ENCODE measurements around the gene TTC7B.

DNA sequence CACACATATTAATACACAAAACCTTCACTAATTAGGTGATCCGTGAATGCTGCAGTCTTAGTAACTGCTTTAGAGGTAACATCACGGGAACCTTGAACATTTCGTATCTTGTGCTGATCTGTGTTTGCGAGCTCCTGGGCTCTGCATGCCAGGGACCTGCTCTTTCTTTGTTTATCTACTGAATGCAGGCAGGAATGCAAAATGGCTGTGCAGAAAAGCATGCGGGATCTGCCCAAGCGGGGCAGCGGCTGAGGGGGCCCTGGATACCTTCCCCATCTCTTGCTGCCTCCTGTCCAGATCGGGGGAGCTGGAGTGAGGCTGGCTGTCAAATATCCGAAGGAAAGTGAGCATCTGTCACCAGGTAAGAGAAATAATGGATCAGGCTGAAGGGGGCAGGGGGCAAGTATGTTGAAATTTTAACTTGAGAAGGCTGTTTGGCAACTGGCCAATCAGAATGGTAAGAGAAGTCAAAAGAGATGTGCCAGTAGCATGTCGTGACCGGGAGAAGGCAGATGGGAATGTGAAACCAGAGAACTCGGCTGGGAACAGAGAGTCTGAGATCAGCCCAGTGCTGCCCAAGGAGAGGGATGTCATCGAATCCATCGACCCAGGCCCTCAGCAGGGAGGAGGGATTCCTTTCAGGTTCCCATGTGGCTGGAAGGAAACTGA, 191.4 kb downstream of the TTC7B start:
- TF ChIP-seq, protein P1, sequence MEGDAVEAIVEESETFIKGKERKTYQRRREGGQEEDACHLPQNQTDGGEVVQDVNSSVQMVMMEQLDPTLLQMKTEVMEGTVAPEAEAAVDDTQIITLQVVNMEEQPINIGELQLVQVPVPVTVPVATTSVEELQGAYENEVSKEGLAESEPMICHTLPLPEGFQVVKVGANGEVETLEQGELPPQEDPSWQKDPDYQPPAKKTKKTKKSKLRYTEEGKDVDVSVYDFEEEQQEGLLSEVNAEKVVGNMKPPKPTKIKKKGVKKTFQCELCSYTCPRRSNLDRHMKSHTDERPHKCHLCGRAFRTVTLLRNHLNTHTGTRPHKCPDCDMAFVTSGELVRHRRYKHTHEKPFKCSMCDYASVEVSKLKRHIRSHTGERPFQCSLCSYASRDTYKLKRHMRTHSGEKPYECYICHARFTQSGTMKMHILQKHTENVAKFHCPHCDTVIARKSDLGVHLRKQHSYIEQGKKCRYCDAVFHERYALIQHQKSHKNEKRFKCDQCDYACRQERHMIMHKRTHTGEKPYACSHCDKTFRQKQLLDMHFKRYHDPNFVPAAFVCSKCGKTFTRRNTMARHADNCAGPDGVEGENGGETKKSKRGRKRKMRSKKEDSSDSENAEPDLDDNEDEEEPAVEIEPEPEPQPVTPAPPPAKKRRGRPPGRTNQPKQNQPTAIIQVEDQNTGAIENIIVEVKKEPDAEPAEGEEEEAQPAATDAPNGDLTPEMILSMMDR (IDR thresholded peaks at IDR 0.05): no peak
- peak in 1 of 2 donors; percentile 3 for TF ChIP-seq POLR2A (IDR thresholded peaks at IDR 0.05)
